ENCODE measurements around the gene MTTP.

DNA sequence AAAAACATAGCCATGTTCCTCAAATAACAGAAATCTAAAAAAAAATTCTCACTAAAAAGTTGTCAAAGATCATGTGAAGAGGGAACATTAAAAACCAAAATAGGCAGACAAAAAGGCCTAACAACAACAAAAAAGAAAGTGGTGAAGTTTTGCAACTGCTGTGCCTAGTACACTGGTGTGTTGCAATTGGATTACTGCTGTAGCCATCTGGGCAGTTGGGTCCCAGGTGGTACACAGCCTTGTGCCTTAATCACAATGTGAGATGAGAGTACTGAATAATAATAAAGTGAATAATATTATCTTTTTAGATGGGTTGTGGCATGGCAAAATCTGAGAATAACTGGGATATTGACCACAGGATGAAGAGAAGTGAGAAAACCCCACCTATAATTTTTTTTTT, 71.0 kb downstream of the MTTP start:
- no peak for TF ChIP-seq RAD21 (IDR thresholded peaks at IDR 0.05; ENCODE audit: low read depth)
- TF ChIP-seq, protein P1, sequence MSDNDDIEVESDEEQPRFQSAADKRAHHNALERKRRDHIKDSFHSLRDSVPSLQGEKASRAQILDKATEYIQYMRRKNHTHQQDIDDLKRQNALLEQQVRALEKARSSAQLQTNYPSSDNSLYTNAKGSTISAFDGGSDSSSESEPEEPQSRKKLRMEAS (IDR thresholded peaks at IDR 0.05): no peak
- TF ChIP-seq YY1 (IDR thresholded peaks at IDR 0.05; ENCODE audit: low read depth): no peak
- TF ChIP-seq FOXM1 (IDR thresholded peaks at IDR 0.05; ENCODE audit: borderline replicate concordance, low read depth): no peak
- TF ChIP-seq REST (IDR thresholded peaks at IDR 0.05; ENCODE audit: low read depth): no peak
